Measurements from ENCODE around the gene ECM1.
A peak's percentile ranks its signal among the peaks of the same experiment; 100 is the strongest.

Gene ECM1

DNA sequence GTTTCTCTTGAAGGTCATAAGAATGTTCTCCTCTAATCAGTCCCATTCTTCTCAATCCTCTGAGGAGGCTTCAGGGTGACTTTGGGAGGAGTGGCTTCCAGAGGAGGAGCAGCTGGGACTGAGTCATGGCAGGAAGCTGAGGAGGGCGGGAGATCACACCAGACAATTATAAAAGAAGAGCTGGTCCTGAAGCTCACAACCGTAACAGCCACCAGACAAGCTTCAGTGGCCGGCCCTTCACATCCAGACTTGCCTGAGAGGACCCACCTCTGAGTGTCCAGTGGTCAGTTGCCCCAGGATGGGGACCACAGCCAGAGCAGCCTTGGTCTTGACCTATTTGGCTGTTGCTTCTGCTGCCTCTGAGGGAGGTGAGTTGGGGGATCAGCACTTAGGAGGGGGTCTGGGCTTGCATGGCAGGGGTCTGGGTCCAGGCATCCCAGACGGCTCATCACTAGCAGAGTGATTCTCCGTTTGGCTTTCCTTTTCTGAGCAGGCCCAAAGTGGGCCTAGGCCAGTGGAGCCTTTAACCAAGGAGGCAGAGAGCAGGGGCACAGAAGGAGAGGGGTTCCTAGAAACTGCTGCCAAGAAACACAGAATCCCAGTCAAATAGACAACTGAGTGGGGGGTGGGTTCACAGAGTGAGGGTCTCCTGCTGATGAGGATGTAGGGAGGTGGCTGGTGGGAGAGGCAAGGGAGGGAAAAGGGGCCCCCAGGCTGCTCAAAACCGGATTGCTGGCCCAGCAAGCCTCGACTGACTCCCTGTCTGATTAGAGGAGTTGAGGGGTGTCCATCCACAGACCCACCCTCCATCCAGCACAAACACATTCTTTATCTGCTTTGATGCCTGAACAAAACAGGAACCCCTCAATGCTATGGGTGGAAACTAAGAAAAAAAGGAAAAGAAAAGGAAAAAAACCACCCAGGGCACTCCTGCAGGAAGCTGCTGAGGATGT lies at the start of gene ECM1:
TSS of gene ECM1 (plus strand) at position 198 of the 953 bp plus-strand sequence. CDS start at position 299, 101 bp downstream.
- DNase-seq (ENCODE audit: low read depth in 2 of 3, low spot score in 1 of 3): no peak

DNA sequence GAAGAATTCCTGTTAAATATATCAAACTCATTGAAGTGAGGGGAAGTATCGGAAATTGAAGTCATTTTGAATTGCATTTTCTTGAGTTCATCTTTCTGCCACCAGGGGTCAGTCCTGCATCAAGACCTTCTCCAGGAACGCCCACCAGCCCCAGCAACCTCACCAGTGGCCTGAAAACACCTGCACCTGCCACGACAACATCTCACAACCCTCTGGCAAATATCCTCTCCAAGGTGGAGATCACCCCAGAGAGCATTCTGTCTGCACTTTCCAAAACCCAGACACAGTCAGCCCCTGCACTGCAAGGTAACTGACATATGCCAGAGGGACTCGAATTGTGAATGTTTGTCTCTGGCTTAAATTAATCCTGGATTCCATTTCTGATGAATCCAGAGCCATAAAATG lies 43.5 kb upstream of the ECM1 start:
- DNase-seq (ENCODE audit: low read depth in 2 of 3, low spot score in 1 of 3): peak; percentile 48 to 79 (median 52)

DNA sequence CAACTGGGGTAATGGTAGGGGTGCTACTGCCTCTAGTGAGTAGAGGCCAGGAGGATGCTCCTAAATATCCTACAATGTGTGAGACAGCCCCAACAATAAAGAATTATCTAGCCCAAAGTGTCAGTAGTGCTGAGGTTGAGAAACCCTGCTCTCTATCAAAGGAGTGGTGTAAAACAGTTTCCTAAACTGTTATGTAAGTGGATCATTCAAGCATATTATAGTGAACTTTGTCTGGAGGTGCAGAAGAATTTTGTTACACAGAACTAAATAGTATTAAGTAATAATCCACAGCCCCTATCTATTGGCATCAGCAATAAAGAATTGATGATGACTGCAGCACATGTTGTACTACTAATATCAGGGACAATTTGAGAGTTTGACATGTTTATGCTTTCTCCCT lies 40.9 kb upstream of the ECM1 start:
- DNase-seq (ENCODE audit: low read depth in 2 of 3, low spot score in 1 of 3): no peak

DNA sequence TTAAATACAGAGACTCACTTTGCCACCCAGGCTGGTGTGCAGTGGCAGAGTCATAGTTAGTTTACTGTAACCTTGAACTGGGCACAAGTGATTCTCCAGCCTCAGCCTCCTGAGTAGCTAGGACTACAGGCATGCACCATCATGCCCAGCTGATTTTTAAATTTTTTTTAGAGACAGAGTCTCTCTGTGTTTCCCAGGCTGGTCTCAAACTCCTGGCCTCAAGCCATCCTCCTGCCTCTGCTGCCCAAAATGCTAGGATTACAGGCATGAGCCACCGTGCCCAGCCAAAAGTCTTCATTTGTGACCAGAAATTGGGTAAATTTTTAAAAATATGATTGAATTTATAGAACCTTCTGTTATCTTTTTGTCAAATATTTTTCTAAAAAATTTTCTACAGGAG lies 38.6 kb upstream of the ECM1 start:
- DNase-seq (ENCODE audit: low read depth in 2 of 3, low spot score in 1 of 3): no peak

DNA sequence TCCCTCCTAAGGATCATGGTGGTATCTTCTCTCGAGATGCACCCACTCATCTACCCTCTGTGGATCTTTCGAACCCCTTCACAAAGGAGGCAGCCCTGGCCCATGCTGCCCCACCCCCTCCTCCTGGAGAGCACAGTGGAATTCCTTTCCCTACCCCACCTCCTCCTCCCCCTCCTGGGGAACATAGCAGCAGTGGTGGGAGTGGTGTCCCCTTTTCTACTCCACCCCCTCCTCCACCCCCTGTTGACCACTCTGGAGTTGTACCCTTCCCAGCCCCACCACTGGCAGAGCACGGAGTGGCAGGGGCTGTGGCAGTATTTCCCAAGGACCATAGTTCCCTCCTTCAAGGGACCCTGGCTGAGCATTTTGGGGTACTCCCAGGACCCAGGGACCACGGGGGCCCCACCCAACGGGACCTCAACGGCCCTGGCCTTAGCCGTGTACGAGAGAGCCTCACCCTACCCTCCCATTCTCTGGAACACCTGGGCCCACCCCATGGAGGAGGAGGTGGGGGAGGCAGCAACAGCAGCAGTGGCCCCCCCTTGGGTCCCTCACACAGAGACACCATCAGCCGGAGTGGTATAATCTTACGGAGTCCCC lies 35.2 kb upstream of the ECM1 start:
- no peak for DNase-seq (ENCODE audit: low read depth in 2 of 3, low spot score in 1 of 3)

DNA sequence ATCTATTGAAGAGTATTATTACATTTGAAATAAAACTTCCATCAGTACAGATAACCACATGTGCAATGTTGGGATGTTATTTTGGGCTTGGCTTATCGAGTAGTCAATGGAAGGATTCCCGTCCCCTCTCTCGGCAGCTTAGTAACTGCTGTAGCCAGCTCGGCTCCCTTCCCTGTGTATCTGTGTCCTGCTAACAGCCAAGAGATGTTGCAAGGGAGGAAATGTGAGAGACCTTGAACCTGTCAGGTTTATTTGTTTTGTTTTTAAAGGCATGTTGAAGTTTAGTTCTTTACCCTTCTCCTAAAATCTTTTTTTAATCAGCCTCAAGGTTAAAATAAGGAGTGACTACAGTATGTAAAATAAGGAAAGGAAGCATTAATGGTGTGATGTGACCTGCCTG lies 34.2 kb upstream of the ECM1 start:
- DNase-seq (ENCODE audit: low read depth in 2 of 3, low spot score in 1 of 3): no peak

DNA sequence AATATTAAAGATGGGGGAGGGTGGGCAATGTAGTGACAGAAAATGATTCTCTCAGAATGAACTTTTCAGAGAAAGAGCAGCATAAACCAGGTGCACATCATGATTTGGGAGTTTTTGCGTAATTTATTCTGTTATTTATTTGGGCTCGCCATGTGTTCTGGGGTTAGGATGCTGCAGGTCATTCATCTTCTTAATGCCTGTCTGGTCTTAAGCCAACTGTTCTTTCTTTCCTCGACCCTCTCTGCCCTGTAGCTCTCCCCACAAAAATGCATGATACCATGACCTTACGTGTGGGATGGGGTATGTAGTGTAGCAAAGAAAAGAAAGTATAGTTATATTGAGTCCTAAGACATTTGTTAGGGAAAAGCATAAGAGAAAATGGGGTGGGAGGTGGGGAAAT lies 33.0 kb upstream of the ECM1 start:
- no peak for DNase-seq (ENCODE audit: low read depth in 2 of 3, low spot score in 1 of 3)

DNA sequence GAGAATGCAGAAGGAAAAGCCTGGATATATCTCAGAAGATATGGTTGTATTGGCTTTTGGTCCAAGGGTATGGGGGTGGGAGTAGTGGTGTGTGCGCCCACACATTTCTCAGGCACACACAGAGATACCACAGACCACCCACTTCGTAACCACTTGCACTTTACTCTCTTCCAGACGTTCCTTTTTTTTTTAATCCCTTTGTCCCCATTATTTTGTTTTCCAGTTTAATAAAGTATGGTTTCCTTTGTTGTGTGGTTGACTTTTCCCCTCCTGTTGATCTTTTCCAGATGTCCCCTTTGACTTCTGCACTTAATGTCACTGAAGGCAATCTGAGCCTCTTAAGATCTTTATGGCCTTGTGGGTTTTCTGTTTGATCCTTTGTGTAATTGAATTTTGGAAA lies 31.2 kb upstream of the ECM1 start:
- DNase-seq (ENCODE audit: low read depth in 2 of 3, low spot score in 1 of 3): no peak

DNA sequence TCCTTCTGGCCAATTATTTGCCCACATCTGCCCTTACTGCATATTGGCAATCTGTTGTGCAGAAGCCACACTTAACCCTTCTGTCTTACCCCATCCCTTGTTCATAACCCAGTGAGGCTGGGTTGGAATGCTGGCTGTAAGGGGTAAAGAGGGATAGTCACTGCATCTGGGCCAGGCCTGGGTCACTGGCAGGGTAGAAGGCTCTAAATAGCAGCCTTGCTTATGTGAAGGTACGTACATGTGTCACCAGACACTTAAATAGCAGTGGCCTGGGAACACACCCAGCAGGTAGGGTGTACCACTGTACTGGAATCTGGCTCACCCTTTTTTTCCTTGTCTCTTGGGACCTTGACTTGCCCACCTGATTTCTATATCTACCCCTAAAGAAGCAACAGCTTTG lies 30.6 kb upstream of the ECM1 start:
- DNase-seq (ENCODE audit: low read depth in 2 of 3, low spot score in 1 of 3): no peak

DNA sequence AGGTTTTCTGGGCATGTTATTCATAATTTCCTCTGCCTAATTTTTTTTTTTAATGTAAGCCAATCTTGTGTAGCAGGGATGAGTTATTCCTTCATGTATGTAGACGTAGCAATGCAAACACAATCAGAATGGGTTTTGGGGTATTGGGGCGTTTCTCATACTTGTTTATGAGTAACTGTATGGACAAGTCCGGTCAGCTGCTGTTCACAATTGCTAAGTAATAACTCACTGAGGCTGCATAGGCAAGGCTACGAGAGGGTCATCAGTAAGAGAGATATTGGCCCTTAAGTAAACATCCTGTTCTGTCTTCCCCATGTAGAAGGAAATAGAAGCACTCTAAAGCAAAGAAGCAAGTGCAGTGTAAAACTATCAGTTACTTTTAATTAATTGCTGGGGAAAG lies 30.2 kb upstream of the ECM1 start:
- DNase-seq (ENCODE audit: low read depth in 2 of 3, low spot score in 1 of 3): no peak

DNA sequence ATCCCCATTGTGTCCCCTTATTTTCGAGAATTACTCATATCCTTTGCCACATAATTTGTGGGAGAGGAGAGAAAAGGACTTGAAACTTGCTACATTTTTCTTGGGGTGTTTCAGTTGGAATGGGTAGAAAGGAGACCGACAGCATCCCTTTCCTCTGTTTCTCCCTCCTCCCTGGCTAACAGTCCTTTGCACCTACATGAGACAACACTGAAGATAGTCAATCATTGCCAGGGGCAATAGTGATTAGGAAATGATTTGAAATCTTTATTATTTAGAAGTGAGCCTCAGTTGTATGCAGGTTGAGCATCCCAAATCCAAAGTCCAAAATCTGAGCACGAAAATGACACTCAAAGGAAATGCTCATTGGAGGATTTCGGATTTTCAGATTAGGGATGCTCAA lies 28.5 kb upstream of the ECM1 start:
- no peak for DNase-seq (ENCODE audit: low read depth in 2 of 3, low spot score in 1 of 3)

DNA sequence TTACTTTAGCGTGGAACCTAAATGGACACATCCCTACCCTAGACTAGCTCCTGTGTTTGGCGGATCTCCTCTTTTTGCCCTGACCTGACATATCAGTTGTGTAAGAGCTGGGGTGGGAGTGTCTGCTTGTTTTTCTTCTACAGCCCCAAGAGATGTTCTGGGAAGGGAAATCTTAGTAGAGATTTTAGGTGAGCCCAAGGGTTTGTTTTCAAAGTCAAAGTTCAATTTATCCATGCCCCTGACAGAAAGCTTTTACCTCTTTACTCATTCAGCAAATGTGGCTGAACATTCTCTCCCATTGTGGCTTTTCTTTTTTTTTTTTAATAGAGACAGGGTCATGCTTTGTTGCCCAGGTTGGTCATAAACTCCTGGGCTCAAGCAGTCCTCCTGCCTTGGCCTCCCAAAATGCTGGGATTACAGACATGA lies 28.0 kb upstream of the ECM1 start:
- DNase-seq (ENCODE audit: low read depth in 2 of 3, low spot score in 1 of 3): no peak

DNA sequence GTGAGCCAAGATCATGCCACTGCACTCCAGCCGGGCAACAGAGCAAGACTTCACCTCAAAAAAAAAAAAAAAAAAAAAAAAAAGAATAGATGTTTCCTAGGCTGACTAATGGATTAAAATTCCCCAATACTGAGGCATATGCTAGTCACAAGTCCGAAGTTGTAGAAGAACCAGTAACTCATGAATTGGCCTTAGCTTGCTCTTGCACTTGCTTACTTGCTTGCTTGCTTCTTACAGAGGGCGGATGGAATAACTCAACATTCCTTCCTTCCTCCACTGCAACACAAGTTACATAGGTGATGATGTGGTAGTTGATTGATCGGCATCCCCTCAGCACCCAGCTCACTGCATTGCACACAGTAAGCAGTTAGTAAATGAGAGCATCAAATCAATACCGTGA lies 23.5 kb upstream of the ECM1 start:
- DNase-seq (ENCODE audit: low read depth in 2 of 3, low spot score in 1 of 3): no peak

DNA sequence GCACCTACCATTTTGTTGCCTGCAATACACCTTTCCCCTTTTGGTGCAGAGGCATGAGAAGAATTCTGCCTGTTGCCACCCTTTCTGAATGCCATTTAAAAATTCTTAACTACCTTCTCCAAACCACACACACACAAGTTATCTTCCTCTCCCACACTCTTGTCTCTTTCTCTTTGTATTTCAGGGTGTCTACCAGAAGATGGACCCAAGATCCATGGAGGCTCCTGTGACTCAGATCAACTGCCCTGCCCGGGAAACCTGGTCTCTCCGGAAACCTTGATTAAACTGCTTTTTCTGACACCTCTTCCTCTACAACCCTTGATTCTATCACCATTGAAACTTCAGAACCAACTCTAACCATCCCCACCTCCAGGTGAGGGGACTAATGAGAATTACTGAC lies 23.0 kb upstream of the ECM1 start:
- no peak for DNase-seq (ENCODE audit: low read depth in 2 of 3, low spot score in 1 of 3)

DNA sequence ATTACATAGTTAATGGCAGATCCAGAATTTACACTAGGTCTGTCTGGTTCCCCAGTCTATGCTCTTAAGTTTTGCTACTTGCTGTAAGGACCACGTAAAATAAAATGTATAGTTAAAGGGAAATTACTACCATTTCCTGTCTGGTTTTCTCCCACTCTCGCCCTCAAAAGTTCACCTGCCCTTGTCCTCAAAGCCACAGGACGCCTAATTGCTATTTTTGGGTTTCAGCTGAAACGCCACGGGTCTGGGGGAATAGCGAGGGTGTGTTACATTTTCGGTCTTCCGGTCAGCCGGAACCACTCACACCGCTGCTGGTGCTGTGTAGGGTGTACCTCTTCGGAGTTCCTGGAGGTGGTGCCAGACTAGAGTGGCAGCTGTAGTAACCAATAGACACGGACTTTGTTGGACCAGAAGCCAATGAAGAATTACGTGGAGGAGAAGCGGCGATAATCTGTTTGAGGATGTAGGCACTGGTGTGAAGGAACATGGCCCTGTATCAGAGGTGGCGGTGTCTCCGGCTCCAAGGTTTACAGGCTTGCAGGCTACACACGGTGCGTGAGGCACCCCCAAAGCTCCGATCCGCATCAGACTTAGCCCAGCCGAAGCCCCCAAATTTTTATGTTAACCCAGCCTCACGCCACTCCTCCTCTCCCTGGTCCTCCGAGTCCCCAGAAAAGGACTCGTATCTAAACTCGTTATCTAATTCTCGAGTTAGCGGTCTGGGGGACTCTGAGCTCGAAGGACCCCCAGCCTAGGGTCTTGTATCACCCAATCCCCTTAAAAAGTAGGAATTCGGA lies 20.7 kb upstream of the ECM1 start, which contains the start of gene TARS2:
TSS of gene TARS2 (plus strand) at position 454 of the 797 bp plus-strand sequence. CDS start at position 486, 32 bp downstream.
- DNase-seq (ENCODE audit: low read depth in 2 of 3, low spot score in 1 of 3): peak; percentile 90 to 100 (median 95)

DNA sequence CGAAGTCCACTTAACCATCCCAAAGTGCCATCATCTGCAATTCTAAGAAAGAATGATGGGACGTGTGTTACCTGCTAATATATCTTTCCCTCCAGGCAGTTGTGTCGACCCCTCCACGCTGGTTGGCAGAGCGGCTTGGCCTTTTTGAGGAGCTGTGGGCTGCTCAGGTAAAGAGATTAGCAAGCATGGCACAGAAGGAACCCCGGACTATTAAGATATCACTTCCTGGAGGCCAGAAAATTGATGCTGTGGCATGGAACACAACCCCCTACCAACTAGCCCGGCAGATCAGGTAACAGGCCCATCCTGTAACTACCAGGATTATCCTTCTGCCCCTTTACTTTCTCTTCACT lies 20.2 kb upstream of the ECM1 start:
- DNase-seq (ENCODE audit: low read depth in 2 of 3, low spot score in 1 of 3): no peak

DNA sequence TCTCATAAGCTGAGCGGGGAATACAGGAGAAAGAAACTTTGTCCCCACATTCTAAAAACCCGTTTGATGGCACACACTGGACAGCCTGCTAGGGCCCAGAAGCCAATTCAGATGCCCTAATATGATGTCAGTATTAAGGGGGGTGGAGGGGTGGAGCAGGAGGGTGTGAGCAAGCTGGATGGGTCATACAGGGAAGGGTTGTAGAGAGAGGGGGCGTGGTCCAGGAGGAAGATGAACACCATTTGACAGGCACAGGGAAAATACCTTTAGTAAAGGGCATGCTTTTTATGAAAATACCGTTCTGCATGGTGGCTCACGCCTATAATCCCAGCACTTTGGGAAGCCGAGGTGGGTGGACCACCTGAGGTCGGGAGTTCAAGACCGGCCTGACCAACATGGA lies 14.7 kb upstream of the ECM1 start:
- no peak for DNase-seq (ENCODE audit: low read depth in 2 of 3, low spot score in 1 of 3)

DNA sequence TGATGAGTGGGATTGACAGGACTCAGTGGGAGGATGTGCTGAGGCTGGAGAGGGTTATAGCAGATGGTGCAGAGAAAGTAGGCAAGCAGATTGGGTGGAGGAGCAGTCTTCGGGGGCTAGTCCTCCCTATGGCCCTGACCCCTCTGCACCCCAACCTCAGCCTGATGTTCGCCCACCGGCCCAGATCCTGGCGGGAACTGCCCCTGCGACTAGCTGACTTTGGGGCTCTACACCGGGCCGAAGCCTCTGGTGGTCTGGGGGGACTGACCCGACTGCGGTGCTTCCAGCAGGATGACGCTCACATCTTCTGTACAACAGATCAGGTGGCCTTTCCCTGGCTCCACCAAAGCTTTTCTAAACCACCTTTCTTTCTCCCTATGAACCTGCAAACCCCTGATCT lies 9.6 kb upstream of the ECM1 start:
- DNase-seq (ENCODE audit: low read depth in 2 of 3, low spot score in 1 of 3): no peak

DNA sequence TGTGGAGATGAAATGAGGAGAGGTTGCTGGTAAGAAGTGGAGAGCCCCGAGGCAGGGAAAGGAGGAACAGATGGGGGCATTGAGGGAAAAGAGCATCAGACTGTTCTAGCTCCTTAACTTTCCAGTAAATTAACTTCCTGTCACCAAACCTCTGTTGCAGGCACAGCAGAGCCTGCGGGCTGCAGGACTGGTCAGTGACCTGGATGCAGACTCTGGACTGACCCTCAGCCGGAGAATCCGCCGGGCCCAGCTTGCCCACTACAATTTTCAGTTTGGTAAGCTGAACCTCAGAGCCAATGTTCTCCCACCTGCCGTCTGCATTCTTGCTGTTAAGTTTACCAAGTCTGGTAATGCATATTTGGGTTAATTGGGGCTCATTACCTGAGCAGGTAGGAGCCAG lies 2.5 kb upstream of the ECM1 start:
- no peak for DNase-seq (ENCODE audit: low read depth in 2 of 3, low spot score in 1 of 3)

DNA sequence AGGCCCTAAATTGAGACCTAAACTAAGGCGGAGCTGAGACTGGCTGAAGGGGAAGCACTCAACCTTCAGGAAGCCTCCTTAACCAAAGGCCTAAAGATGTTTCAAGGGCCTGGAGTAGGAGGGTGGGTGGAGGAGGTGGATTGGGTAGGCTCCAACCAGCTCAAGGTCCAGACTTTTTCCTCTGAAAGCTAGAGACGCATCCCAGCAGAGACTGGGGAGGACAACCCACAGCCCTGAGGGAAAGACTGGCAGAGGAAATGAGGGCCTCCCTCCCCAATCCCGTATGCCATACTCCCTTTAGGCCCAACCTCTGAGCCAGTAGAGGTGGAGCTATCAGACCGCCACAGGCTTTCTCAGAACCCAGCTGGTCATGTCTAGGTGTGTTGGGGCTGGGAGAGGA lies 1.1 kb downstream of the ECM1 start:
- DNase-seq (ENCODE audit: low read depth in 2 of 3, low spot score in 1 of 3): no peak

DNA sequence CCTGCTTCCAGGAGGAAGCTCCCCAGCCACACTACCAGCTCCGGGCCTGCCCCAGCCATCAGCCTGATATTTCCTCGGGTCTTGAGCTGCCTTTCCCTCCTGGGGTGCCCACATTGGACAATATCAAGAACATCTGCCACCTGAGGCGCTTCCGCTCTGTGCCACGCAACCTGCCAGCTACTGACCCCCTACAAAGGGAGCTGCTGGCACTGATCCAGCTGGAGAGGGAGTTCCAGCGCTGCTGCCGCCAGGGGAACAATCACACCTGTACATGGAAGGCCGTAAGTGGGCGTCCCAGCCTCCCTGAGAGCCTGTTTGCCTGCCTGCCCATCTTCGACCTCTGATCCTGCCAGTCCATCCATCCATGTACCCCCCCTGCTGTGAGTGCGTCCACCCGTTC lies 3.6 kb downstream of the ECM1 start:
- no peak for DNase-seq (ENCODE audit: low read depth in 2 of 3, low spot score in 1 of 3)
